Measurements from ENCODE around the gene UBE2D4. TPM values are rescaled to one million over a fixed set of nuclear protein-coding genes. Genes with fewer than 3 reads are reported as not detected.

The UBE2D4 gene
- total RNA-seq, 3 donors from 2014 or later, result 14.7 to 34.1 (median 15.4) TPM

Other genes starting within 250 kb of the UBE2D4 start
- gene COA1, start 196.9 kb upstream of the UBE2D4 start, total RNA-seq, result 10 to 100 TPM; 39.0 to 94.3 (median 91.4) TPM
- 10 to 100 TPM; 56.9 to 80.6 (median 62.9) TPM for gene BLVRA, start 167.8 kb upstream of the UBE2D4 start, total RNA-seq
- gene MRPS24, start 56.9 kb upstream of the UBE2D4 start, total RNA-seq, result 10 to 100 TPM; 75.4 to 86.1 (median 81.0) TPM
- gene URGCP, start 19.8 kb upstream of the UBE2D4 start, total RNA-seq, result 10 to 100 TPM; 29.2 to 39.2 (median 29.9) TPM
- gene SPDYE1, start 71.5 kb downstream of the UBE2D4 start, total RNA-seq, result not detected
- gene DBNL, start 118.3 kb downstream of the UBE2D4 start, total RNA-seq, result 100 to 1,000 TPM in 2 of 3 donors, 10 to 100 TPM in 1; 90.8 to 110 (median 102) TPM
- under 1 TPM; 0.64 to 0.73 (median 0.66) TPM for gene PGAM2, start 139.1 kb downstream of the UBE2D4 start, total RNA-seq
- gene POLM, start 156.1 kb downstream of the UBE2D4 start, total RNA-seq, result 10 to 100 TPM; 22.4 to 44.8 (median 31.1) TPM
- 100 to 1,000 TPM in 2 of 3 donors, 10 to 100 TPM in 1; 85.6 to 300 (median 145) TPM for gene AEBP1, start 177.9 kb downstream of the UBE2D4 start, total RNA-seq
- 10 to 100 TPM; 38.9 to 49.8 (median 39.7) TPM for gene POLD2, start 197.1 kb downstream of the UBE2D4 start, total RNA-seq
- under 1 TPM in 1 of 3 donors, not detected in 2; 0.73 TPM for gene MYL7, start 214.9 kb downstream of the UBE2D4 start, total RNA-seq

Measured in breast epithelium (tissue), 3 donors.